DMS53 treated with DMSO at 0.1 percent for 48 hours (cell line): ENCODE data around the gene OR6S1.
"Not testable (repeated sequence)": the region's sequence is repeated elsewhere in the genome, so short reads cannot be mapped to it uniquely, and the experiment has no call there.

Experiments used
- DNase-seq: peaks from one replicate; lab custom pipeline; 2025; ENCODE audit not compliant: unreplicated experiment; lab: John Stamatoyannopoulos, UW

OR6S1 gene

DNA sequence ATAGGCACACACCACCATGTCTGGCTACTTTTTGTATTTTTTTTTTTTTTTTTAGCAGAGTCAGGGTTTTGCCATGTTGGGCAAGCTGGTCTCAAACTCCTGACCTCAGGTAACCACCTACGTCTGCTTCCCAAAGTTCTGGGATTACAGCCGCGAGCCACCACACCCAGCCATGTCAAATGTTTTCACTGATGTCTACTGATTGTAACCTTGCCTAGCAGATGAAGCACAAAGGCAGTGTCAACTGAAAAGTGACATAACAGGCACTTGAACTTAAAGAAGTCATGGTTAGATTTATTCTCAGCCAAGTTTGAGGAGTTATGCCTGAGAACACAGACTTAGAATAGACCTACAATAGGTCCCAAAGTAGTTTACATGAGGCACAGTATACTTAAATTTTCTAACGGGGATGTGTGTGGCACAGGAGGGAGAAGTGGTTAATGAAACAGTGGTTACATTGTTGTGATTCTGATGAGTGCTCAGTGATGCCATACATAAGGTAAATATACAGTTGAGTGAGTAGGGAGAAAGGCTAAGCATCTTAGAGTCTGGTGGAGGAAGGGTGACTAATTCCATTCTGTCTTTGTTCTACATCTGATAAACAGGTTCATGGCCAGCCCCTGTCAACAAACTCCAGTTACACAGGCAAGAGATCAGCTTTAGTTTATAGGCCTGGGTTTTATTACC lies 30.2 kb upstream of the OR6S1 start:
- no peak for DNase-seq

DNA sequence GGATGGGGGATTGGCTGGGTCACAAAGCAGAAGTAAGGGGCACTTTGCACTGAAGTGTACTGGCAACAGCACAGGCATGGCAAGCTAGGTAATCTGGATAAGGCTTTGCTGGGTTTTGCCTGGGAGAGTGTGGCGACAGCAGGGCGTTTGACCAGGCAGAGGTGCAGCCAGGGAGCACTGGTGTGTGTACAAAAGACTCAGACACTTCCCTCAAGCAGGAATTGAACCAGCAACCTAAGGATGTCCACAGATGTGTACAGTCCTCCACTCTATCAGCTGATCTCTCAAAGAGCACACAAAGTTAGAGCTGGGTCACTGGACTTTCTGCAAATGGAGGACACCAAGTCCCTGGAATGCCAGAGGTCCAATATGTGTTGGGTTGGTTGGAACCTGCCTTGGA lies 27.5 kb upstream of the OR6S1 start:
- DNase-seq, result no peak

DNA sequence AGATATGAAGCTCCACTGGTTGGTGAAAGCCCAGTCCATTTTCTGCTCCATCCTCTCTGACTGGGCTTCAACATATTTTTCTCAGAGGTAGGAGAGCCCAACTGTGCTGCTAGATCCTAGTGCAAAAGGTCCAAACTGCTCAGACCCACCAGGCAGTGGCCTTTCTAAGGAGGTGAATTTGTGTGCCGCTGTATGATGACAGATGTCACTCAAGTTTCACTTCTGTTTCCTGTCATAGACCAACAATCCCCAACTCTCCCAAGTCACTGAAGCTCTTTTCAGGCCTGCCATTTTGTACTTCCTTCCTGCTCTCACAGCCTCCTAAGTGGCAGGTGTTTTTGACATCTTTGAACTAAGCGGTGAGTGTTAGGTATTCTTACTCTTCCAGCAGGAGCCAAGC lies 26.5 kb upstream of the OR6S1 start:
- no peak for DNase-seq

DNA sequence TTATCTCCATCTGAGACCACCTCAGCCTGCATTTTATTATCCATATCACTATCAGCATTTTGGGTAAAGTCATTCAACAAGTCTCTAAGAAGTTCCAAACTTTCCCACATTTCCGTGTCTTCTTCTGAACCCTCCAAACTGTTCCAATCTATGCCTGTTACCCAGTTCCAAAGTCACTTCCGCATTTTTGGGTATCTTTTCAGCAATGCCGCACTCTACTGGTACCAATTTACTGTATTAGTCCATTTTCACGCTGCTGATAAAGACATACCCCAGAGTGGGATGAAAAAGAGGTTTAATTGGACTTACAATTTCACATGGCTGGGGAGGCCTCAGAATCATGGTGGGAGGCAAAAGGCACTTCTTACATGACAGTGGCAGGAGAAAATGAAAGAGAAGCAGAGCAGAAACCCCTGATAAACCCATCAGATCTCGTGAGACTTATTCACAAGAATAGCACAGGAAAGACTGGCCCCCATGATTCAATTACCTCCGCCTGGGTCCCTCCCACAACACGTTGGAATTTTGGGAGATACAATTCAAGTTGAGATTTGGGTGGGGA lies 25.0 kb upstream of the OR6S1 start:
- DNase-seq, result not testable (repeated sequence)

DNA sequence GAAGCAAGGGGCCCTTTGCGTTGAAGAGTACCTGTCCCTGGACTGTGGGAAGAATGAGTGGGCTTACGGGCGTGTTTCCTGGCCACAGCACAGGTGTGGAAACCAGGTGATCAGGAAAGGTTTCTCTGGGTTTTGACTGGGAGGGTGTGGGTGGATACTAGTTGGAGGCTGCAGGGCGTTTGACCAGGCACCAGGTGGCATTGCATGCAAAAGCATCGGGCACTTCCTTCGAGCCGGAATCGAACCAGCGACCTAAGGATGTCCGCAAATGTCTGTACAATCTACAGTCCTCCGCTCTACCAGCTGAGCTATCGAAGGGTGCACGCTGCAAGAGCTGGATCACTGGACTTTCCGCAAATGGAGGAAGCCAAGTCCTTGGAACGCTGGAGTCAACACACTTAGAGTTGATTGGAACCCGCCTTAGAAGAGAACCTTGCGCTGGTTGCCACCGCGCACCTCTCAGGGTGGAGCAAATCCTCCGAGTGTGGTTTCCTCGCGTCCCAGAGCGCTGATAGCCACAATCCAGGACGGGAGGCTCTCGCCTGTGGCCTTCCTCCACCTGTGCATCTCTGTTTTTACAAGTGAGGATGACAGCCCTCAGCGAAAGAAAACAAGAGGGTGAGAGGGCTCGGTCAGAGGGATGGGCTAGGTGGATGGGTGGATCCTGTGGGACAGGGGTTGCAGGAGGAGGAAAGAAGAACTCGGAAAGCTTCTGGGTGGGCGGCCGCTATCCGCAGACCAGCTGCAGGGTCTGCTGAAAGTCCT lies 21.7 kb upstream of the OR6S1 start:
- DNase-seq, result no peak

DNA sequence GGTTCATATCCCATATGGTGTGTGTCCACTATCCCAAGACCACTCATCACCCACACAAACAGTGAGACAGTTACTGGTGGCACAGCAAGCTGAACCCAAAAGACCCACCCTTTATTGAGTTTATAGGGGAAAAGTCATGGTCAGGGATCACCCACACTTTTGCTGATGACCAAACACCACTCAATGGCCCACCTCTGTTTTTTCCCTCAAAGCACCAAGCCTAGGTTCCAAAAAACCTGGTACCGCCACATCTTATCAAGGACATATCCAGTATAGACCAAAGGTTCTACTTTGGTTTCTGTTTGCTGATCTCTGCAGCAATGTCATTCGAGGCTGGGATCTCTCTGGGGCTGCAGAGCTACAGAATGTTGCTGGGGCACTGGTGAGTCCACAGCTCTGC lies 19.7 kb upstream of the OR6S1 start:
- no peak for DNase-seq

DNA sequence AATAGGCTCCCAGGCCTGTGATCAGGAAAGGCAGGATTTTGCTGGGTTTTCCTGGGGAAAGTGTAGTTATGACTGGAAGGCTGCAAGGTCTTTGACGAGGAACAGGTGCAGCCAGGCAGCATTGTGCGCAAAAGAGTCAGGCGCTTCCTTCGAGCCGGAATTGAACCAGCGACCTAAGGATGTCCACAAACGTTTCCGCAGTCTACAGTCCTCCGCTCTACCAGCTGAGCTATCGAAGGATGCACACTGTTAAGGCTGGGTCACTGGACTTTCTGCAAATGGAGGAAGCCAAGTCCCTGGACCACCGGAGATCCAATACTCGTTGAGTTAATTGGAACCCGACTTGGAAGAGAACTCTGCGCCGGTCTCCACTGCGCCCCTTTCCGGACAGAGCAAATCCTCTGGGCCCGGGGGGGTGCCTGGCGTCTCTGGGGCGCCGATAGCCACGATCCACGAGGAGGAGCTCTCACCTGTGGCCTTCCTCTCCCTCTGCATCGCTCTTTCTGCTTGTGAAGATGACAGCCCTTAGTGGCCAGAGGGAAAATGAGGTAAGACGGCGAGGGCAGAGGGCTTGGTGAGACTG lies 18.4 kb upstream of the OR6S1 start:
- no peak for DNase-seq

DNA sequence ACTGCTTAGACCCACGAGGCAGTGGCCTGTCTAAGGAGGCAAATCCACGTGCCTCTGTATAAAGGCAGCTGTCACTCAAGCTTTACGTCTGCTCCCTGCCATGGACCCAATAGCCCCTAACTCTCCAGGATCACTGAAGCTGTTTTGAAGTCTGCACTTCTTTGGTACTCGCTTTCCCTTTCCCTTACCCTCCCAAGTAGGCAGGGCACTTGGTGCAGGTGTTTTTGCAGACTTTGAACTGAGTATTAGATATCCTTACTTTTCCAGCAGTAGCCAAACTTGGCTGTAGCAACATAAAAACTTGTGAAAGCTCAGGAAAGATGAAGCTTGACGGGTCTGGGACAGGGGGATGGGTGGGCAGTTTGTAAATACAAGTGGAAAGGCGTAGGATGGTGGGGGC lies 17.8 kb upstream of the OR6S1 start:
- no peak for DNase-seq

DNA sequence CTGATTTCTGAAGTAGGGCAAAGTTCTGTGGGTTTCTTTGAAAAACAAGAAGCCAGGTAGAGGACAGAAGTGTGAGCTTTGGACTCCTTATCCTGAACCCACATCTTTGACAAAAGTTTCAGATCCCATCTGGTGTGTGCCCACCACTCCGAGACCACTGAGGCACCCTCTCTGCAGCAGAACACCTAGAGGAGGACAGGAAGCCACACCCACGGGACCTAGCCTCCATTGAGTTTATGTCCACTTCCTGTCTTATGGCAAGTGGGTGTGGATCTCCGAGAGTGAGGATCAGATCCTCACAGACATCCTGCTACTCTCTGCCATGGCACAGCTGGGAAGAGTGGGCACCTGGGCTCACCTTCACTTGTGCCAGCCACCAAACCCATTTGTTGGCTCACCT lies 16.8 kb upstream of the OR6S1 start:
- DNase-seq, result no peak

DNA sequence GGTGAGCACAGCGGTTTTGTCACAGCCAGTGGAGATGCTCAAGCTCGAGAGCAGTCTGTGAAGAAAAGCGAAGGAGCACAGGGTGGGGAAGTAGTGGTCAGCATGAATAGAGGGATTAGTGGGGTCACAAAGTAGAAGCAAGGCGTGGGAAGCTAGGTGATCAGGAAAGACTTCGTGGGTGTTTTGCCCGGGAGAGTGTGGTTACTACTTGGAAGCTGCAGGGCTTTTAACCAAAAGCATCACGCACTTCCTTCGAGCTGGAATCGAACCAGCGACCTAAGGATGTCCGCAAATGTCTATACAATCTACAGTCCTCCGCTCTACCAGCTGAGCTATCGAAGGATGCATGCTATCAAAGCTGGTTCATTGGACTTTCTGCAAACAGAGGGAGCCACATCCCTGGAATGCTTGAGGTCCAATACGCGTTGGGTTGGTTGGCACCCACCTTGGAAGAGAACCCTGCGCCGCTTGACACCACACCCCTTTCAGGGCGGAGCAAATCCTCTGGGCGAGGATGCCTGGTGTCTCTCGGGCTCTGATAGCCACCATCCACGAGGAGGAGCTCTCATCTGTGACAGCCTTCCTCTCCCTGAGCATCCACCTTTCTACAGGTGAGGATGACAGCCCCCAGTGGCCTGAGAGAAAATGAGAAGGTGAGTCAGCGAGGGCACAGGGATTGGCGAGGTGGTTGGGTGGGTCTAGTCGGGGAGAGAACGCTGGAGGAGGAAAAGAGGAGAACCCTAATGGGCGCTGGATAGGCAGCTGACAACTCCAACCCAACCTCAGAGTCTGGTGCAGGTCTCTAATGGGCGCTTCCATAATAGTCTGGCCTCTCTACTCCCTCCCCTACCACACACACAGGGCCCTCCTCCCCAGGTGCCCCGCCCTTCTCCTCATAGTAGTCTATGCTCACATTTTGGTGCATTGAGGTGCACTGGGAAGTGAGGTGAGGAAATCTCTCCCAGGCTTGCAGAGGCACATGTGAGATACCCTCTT lies 16.0 kb upstream of the OR6S1 start:
- DNase-seq, result no peak

DNA sequence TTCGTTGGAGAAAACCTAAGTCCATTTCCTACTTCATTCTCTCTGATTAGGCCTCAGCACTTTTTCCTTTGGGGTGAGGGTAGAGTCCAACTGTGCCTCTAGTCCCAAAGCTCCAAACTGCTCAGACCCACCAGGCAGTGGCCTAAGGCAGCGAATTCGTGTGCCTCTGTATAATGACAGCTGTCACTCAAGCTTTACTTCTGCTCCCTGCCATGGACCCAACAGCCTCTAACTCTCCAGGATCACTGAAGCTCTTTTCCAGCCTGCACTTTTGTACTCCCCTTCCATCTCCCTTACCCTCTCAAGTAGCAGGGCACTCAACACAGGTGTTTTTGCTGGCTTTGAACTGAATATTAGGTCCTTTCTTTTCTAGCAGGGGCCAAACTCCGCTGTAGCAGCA lies 14.8 kb upstream of the OR6S1 start:
- DNase-seq, result no peak

DNA sequence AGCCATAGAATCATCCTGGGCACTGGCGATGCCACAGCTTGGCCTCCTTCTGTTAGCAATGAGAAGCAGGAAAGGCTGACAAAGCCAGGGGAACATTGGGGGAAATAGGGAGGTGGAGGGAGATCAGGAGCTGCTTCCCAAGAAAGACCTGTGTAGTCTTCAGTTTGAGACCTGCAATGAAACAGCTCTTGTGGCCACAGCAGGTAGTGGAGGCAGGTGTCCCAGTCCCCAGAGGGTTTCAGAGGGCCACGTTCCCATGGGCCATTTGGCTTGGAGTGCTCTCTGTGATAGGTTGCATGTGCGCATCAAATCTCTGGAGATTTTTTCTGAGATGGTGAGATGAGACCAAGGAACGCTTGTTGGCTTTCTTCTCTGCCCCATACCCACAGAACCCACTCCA lies 14.4 kb upstream of the OR6S1 start:
- no peak for DNase-seq

DNA sequence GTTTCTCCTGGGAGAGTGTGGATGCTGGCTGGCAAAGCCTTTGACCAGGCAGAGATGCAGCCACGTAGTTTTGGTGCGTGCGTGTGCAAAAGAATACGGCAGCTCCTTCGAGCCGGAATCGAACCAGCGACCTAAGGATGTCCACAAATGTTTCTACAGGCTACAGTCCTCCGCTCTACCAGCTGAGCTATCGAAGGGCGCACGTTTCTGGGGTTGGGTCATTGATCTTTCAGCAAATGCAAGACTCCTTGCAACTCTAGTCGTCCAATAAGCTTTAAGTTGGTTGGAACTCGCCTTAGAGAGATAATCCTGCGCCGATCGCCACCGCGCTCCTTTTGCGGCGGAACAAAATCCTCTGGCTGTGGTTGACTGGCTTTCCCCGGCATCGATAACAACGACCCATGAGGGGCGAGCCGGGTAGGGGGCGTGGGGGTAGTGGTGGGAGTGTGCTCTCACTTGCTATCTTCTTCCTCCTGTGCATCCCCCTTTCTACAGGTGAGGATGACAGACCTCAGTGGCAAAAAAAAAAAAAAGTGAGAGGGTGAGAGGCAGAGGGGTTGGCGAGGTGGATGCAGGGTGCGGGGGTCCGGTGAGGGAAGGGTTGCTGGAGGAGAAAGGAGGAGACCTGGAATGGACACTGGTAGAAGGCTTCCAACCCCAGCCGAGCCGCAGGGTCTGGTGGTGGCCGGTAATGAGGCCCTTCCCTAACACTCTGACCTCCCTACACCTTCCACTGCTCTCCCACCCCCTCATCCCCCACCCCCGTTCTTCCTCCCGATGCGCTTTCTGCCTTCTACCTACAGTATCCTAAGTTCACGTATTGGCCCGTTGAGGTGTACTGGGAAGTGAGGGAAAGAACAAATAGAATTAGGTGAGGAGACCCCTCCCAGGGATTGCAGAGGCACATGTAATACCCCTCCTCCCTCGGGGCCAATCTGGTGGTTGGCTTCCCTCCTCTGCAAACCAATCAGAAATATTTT lies 11.8 kb upstream of the OR6S1 start:
- no peak for DNase-seq

DNA sequence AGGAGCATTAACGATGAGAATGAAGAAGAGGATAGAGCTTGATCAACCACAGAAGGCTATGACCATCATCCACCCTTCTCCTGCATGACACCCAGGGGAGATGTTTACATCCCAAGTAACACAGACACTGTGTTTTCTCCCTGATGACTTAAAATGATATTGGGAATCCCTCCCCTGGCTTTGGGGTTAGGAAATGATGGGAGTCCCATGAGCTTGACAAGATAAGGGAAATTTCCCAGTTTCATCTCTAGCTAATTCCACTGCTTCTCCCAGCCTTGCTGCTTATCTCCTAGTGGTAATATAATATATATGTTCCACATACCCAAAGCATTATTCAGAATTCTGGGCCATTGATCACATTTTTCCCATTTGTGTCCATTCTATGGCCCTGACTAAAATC lies 4.0 kb upstream of the OR6S1 start:
- DNase-seq, result no peak

DNA sequence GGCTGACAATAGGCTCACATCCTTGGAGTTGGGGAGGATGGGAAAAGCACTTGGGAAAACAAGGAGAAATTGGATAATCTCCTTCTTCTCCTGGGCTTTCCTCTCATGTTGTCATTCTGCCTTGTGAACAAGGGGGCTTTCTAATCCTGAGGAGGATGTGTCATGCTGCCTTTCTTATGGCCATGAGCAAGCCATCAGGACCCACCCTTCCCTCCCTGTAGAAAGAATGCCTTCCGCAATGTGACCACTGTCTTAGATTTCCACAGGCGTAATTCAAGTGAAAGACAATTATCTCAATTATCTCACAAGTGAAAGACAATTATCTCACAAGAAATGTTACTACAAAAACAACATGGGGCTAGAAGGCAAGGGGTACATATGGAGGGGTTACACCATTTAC lies 3.0 kb upstream of the OR6S1 start:
- DNase-seq, result no peak

DNA sequence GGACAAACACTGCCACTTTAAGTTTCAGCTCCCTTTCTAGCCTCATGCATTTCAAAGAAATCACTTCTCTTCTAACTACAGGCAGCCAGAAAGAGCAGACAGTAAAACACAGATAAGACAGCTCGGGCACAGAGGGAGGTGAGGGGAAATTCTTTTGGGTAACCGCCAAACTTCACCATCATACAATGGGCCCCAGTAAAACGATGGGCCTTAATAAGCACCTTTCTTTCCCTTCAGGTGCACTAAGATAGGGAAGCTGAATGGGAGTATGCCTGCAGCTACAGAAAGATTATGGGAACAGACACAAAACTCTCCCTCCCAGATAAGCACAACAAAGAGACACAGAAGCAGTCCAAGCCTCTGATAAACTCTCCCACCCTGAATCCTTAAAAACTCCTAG lies 1.3 kb upstream of the OR6S1 start:
- not testable (repeated sequence) for DNase-seq

DNA sequence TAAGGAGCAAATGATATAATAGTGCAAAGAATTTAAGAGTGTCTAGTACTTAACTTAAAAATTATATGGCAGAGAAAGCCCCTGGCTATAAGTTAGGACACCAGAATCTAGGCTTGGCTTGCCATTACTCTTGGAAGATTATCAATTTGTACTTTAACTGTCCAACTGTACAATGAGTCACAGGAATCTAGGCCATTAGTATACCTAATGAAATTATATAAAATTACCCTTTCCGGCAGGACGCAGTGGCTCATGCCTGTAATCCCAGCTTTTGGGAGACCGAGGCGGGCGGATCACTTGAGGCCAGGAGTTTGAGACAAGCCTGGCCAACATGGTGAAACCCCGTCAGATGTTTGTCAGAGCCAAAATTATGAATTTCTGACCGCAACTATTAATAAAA lies 691 bp upstream of the OR6S1 start:
- DNase-seq, result no peak

DNA sequence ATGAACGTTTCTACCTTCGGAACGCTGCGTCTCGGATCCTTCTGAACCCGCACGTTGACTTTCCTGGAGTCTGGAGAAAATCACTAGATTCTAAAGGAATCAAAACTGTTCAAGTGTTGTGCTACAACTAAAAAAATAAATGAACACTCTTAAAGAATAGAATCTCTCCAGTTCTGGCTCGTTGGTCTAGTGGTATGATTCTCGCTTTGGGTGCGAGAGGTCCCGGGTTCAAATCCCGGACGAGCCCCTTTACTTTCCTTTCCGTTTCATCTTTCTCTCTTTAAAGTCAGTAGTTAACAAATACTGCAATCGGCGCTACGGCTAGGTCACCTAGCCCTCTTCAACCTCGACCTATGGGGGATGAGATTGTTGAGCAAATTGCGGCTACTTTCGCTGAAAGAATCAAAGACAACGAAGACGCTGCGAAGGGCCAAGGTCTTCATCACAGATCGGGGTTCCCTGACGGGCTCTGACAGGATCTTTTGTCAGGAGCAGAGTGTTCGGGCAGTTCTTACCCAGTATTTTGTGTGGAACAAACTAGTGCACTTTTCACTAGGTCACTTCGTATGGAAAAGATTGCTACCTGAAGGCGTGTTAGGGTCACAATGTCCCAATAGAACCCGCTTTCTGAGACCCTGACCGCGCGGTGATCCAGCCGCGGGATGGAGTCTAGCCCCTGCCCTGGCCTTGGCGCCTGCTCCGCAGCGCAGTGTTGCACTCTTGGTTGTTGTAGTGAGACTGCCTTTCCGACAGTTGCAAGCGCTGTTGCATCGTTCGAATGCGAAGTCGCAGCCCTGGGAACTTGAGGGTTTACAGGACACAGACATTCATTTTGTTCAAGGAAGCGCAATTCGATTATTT lies 8.4 kb downstream of the OR6S1 start:
- DNase-seq, result no peak

DNA sequence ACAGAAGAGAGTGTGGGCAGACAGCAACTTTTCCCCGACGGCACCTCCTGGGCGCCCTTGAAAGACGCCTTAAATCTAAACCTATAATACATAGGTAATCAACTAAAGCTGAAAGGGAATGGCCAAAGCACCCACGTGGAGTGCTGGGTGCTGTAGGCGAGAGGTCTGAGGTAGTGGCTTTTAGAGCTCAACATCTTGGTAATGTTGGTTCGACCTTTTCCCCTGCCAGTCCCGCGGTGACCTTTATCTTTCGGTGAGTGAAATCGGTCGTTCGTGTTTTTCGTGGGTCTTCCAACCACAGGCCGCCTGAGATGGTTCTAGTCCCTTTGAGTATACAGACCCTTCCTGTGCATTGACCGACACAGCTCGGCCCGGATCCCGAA lies 9.1 kb downstream of the OR6S1 start:
- no peak for DNase-seq
